ENCODE data around the gene PPP6R3. TPM values are rescaled to one million over a fixed set of nuclear protein-coding genes. Genes with fewer than 3 reads are reported as not detected.

PPP6R3 gene
- total RNA-seq, result 169 and 175 TPM in 2 replicates

GRCh38 chr11:68460741-68461574, at the start of gene PPP6R3:
Gene PPP6R3 (plus strand): TSS chr11:68460752. CDS start chr11:68537665, 76,913 bp downstream.

Small RNA genes lying within 50 kb of the gene (small RNA-seq; reads per million reads assigned to genes)
- gene NDUFA3P2, result 0.08 reads per million

Other genes with a start within 250 kb of the PPP6R3 start
- gene KMT5B, start 247.5 kb upstream of the PPP6R3 start, total RNA-seq, result 27.4 and 28.1 TPM in 2 replicates
- gene C11orf24, start 188.8 kb upstream of the PPP6R3 start, total RNA-seq, result 13.3 and 18.0 TPM in 2 replicates
- gene LRP5, start 148.2 kb upstream of the PPP6R3 start, total RNA-seq, result 34.6 and 67.3 TPM in 2 replicates
- 1.5 and 2.9 TPM in 2 replicates for gene GAL, start 223.8 kb downstream of the PPP6R3 start, total RNA-seq